Caki2 (cell line): ENCODE measurements around the gene KIRREL3. TPM values are rescaled to one million over a fixed set of nuclear protein-coding genes. Genes with fewer than 3 reads are reported as not detected.

Experiments used
- DNase-seq: peaks from one replicate; pipeline ENCODE4 v3.0.0-alpha.2; 2015; ENCODE audit warnings: low read depth
- in situ Hi-C: cut with HindIII; loops from 2 replicates; pipeline ENCODE4 v1.10.0; 2016; ENCODE audit warnings: low sequenced_read_pairs, low pct_unique_long_range_greater_than_20kb, mixed read lengths
- total RNA-seq: library from RNA; depleted of rRNA; stranded (reverse); fragments of >200 nt; shearing (Covaris generic); gene quantifications from 2 replicates; pipeline ENCODE4 v1.2.3, GENCODE V29; 2014; ENCODE audit warnings: low replicate concordance

KIRREL3 gene
- total RNA-seq, 1 experiment from 2014 or later: 6.4 TPM

- DNase-seq: no peak
- in situ Hi-C loops: no loop called here
Measured at GRCh38 chr11:126863294-126863997, 137.1 kb downstream of the KIRREL3 start.

DNA sequence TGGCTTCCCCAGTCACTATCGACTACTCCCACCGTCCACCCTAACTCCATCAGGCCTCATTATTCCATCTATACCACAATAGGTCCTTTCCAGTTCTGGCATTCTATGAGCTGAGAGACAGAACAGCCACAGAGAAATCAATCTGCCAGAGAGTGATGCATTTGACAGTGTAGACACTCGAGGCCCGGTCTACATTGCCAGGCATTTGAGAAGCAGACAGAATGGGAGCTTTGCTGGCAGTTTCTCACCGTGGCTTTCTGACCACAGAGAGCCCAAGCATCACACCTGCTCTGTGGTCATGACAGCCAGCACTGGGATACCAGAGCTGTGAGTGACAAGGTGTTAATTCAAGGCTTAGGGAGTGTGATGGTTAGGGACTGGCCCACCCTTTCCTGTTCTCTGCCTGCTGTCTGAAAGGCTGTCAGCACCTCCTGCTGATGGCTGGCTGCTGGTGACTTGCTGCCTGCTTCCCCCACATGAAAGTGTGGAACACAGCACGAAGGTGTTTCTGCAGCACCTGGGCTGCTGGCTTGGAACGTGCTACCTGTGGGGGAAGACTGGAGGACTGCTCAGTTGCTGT, 137.8 kb downstream of the KIRREL3 start:
- in situ Hi-C loops: no loop called here
- DNase-seq: no peak

GRCh38 chr11:126861796-126862459, 138.6 kb downstream of the KIRREL3 start:
- in situ Hi-C loops: no loop called here

DNA sequence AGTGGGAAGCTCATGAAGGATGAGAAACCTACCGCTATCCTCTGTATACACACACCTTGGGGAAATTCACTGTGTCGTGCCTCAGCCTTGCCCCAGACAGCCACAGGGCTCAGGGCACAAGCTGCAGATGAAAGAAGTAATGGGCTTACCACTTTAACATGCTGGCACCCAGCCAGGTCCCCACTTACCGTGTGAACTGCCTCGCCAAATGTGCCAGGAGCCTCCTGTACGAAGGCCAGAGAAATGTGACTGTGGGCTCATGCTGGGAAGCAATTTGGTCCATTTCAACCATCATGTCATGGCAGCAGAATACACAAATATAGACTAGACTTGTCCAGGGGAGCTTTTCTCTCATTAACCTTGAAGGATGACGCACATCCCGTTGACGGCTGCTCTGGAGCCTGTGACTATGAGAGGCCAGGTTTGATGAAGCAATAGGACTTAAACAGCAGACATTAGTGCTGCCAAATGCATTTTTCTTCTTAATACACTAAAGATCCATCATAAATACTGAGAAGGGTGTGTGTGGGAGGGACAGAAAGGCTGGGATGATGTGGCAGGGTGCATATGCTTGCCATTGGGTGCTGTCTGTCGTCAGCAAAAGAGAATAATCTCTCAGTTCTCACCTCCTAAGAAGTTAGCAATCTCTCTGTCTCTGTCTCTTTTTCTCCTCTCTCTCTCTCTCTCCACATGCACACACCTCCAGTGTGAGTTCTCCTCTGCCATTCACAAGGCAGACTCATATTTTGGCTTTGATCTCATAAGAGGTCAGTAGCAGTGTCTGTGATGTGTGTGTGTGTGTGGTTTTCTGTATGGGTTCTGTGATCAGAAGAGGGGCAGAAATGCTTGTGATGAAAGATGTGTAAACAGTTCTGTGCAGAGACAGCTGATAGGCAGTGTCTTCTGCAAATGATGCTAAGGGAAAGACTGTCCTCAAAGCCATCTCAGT, 142.4 kb downstream of the KIRREL3 start:
- in situ Hi-C loops: no loop called here
- DNase-seq: no peak

More at GRCh38 chr11:126861796-126862459, 138.6 kb downstream of the KIRREL3 start:
- no peak for DNase-seq

GRCh38 chr11:126855536-126855935, 145.0 kb downstream of the KIRREL3 start:
- in situ Hi-C loops: no loop called here

GRCh38 chr11:126853732-126854131, 146.8 kb downstream of the KIRREL3 start:
- DNase-seq: peak; percentile 37
- in situ Hi-C loops: no loop called here

More at GRCh38 chr11:126855536-126855935, 145.0 kb downstream of the KIRREL3 start:
- DNase-seq: no peak

DNA sequence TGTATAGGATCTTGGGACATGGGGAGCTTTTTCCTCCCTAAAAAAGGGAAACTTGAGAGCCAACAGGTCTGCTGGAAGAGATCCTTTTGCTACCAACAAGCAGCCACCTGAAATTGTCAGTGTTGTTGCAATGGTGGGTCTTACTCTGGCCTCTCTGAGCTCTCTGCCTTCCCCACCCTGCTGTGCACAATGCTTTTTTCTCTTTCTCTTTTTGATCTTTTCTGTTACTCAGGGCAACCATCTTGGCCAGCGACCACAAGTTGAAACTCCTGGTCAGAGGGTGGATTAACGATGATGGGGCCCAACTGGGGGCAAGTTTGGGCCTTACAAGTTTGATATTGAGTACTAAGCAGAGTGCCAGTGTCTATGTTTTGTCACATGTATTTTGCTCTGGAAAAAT, 155.8 kb downstream of the KIRREL3 start:
- in situ Hi-C loops: no loop called here
- no peak for DNase-seq

DNA sequence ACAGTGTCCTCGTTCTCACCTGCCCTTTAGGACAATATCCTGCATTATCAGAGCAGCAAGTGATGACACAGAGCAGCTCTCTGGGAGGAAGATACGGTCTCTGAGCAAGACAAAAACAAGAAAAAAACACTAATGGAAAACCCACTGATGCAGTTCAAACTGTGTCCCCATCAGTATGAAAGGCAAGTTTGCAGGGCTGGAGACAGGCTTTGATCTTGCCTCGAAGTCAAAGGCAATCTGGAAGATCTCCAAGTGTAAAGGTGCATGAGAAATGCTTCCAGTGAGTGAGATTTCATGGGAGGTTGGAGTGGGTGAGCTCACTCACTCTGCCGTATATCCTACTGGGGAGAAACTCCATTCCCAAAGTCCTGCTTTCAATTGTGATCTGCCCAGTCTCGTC, 157.5 kb downstream of the KIRREL3 start:
- DNase-seq: peak; percentile 66
- in situ Hi-C loops: no loop called here

GRCh38 chr11:126841999-126842398, 158.6 kb downstream of the KIRREL3 start:
- DNase-seq: peak; percentile 33
- in situ Hi-C loops: no loop called here

DNA sequence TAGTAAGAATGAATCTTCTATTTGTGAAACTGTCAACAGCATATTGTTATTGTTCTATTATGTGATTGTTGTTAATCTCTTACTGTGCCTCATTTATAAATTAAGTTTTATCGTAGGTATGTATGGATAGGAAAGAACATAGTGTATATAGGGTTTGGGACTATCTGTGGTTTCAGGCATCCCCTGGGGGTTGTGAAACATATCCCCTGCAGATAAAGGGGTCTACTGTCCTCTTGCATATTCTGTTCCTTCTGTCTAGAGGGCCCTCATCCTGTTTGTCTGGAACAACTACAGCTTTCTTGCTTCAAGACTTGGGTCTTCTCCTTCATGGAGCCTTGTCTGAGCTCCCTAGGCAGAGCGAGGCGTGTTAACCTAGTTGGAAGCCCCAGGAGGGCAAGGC, 159.6 kb downstream of the KIRREL3 start:
- in situ Hi-C loops: no loop called here
- no peak for DNase-seq

DNA sequence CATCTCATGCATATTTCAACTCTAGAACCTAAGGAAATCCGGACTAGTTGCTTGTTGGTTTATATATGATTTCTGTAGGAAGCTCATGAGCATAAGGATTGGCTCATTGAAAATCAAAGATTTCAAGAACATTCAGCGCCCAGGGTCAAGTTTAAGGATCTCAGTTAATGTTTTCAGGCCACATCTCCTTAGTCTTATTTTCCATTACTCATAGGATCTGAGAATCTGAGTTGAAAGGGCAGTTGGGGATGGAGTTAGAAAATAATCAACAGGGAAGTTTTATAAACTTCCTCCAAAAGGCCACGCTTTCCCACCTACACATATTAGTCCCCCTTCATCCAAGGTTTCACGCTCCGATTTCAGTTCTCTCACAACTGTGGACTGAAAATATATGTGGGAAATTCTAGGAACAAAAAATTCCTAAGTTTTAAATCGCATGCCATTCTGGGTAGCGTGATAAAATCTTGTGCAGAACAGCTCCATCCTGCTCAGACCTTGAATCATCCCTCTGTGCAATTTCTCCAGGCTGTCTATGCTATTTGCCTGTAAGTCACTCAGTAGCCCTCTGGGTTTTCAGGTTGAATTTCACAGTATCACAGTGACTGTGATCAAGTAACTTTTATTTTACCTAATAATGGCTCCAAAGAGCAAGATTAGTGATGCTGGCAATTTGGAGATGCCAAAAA, 160.2 kb downstream of the KIRREL3 start:
- in situ Hi-C loops: no loop called here
- no peak for DNase-seq

DNA sequence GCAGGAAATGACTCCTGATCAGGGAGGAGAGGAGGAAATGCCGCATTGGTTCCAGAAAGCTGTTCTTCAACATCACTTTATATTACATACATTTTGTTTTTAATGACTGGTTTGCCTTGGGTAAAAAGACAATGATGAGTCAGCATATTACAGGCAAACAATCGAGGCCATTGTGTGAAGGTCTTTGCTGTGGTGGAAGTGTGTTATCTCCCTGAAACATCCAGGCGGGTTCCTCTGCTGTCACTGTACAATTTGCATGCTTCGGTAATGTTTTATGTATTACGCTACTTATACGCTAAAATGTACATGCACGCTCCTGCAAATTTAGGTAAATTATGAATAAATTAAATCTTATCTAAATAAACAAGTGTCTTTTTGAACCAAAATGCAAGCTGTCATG, 161.1 kb downstream of the KIRREL3 start:
- in situ Hi-C loops: no loop called here
- no peak for DNase-seq

GRCh38 chr11:126838779-126839178, 161.8 kb downstream of the KIRREL3 start:
- no peak for DNase-seq
- in situ Hi-C loops: no loop called here

DNA sequence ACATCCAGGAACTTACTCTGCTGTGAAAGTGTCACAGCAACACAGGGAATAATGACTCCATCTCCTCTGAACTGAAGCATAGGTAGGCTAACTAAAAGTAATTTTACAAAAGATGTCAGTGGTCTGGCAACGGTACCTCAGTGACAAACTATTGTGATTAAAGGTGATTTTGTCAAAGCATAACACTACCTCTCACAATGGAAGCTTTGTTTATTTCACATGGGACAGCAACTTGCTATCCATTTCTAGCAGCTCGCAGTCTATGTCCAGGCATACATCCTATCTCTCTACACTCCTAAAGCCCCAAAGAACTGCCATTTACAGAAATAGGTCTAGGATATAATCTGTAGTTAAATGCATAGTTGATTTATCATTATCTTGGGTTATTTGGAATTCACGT, 163.0 kb downstream of the KIRREL3 start:
- in situ Hi-C loops: no loop called here
- DNase-seq: no peak

GRCh38 chr11:126834573-126834972, 166.0 kb downstream of the KIRREL3 start:
- no peak for DNase-seq

GRCh38 chr11:126834149-126834548, 166.4 kb downstream of the KIRREL3 start:
- peak; percentile 50 for DNase-seq
- in situ Hi-C loops: no loop called here

More at GRCh38 chr11:126834573-126834972, 166.0 kb downstream of the KIRREL3 start:
- in situ Hi-C loops: no loop called here

GRCh38 chr11:126833065-126833464, 167.5 kb downstream of the KIRREL3 start:
- DNase-seq: peak; percentile 47
- in situ Hi-C loops: no loop called here

DNA sequence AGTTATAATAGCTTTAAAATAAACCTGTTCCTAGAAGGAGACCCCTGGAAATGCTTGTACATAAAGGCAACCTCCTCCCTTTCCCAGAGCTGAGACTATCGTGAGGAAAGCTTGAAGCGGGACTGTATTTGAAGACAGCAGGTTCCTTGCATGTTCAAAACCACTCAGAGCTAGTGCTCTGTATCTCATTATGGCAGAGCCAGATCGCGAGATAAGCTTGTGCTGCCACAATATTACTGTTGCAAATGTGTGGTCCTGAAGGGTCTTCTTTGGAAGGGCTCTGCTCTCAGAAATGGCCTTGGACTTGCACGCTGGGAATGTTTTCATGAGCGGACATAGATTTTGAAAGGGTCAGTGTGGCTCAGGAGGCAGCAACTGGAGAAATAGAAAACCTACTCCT, 168.2 kb downstream of the KIRREL3 start:
- in situ Hi-C loops: no loop called here
- no peak for DNase-seq
